Activated CD4-positive, alpha-beta T cell treated with anti-CD3 and anti-CD28 coated beads, Interleukin-2, amount 50 U/mL, for 48 hours (primary cell): ENCODE results near the gene C2orf49.

ENCODE experiments used
- DNase-seq, 2 experiments: peaks; one replicate each; pipeline ENCODE4 v3.0.0-alpha.2; 2020

The C2orf49 gene

DNA sequence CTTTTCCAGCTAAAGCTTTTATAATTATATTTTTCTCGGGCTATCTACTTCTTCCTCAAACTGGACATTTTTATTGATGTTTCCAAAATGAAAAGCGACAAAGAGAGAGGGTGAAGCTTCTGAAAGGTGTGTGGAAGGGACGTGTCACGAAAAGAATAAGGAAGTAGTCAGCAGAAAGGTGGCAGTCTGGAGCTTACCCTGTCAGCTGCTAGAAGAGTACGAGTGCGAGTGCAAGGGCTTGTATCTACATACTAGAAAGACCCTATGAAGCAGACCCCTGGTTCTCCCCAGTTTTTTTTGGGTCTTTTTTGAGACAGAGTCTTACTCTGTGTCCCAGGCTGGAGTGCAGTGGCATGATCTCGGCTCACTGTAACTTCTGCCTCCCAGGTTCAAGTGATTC is 46.9 kb downstream of the C2orf49 start:
- DNase-seq, result no peak

DNA sequence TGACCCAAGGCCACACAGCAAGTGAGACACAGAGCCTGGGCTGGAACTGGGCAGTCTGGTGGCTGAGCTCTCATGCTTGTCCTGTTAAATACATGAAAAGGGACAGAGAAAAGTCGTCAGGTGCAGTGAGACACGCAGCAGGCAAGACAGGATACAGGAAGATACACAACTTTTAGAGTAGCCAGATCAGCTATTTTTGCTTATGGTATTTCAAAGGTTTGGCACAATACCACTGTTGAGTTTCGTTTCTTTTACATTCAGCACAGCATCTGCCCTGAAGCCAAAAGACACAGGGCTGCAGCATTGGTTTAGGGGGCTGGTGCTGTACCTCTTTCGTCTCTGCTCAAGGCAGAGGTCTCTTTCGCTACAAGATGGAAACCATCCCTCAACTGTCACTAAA is 47.5 kb downstream of the C2orf49 start:
- no peak for DNase-seq

DNA sequence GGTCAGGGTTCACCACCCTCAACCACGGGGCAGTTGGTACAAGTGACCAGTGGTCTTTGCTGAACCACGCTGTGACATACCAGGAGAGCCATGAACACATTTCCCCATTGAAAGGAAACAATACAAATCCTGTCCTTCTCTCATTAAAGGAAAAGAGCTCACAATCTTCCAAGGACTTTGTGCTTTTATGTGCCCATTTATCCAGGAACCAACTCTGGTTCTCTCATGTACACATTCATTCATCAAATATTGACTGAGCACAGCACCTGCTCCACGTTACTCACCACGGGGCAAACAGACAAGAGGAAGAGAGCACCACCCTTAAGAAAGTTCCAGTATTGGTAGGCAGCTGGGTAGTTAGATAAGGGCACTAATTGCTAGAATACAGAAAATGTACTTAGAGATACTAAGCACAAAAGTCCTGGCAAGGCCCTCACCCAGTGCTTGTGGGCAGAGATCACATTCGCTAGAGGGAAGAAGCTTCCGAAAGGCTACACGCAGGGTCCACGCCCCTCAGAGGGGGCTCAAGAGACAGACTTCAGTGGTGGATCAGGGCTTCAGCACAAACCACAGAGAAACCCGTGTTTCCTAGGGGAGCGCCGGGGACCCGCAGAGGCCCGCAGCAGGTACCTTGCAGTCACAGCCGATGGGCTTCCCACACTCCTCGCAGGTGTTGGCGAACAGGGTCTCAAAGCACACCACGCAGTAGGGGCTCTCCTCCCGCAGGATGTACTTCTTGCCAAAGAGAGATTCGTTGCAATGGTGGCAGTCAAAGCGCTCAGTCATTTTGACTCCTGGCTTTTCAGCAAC is 48.6 kb downstream of the C2orf49 start:
- DNase-seq, result no peak

DNA sequence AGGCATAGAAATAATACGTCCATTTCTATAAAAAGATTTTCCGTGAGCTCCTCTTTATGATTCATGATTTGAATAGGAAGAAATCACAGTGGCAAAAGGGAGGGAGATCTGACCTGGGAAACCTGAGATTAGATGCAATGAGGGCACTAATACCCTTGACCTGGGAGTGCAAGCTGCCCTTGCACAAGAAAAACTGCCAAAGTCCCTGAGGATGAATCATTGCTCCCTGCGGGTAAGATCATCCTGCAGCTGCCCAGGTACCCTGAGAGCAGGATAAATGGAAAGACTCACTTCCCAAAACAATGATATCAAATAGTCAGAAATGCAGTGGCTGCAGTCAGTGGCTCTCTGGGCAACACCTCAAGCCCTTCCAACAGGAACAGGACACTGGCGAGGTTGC is 49.9 kb downstream of the C2orf49 start:
- no peak for DNase-seq

DNA sequence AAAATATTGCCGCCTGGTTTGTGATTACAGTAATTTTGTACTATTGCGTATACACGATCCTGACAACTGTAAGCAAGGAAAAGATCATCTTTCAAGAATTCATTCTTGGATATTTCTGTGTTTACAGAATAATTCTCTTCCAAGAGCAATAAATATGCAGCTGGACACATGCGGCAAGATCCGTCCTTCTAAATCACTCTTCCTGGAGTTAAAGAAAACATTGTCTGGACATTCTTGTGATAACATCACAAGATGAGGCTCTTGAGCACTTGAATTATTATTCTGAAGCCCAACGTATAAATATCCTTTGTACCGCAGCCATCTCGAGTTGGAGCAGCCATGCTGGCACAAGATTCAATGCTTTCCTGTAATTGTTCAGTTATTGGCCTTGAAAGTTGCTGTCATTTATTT is 51.6 kb downstream of the C2orf49 start:
- no peak for DNase-seq

DNA sequence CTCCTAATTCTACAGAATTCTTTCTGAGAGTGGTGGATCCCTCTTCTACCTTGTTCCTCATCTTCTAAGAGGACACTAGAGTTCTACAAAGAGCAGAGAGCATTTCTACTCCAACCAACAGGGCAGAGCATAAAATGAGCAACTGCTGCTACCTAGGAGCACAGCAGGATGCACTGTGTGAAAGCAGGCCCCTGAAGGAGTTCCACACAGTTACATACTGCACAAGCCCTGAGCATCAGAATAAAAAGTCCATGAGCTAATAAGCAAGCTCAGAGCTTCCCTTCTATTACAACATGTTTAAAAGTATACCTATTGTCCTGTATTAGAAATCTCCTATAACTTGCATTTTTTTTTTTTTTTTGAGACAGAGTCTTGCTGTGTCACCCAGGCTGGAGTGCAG is 53.1 kb downstream of the C2orf49 start:
- DNase-seq, result no peak

DNA sequence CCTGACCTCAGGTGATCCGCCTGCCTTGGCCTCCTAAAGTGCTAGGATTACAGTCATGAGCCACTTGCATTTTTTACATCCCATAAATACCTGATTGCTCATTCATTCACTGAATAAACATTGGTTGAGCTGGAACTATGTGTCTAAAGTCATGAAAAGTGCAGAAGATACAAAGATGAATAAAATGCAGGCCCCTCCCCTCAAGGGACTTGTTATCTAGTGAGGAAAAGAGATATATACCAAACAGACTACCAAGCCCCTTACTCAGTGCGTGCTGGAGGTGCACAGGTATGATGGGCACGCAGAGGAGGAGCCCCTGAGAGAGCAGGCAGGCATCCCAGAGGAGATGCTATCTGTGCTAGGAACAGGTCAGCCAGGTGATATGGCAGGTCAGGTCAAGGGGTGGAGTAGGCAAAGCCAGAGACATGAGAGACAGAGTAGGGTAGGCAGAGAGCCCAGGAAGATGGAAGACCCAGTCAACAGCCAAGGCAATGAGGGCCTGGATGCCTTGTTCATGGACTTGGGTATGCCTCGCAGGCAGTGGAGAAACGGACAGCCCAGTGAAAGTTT is 53.8 kb downstream of the C2orf49 start:
- no peak for DNase-seq

DNA sequence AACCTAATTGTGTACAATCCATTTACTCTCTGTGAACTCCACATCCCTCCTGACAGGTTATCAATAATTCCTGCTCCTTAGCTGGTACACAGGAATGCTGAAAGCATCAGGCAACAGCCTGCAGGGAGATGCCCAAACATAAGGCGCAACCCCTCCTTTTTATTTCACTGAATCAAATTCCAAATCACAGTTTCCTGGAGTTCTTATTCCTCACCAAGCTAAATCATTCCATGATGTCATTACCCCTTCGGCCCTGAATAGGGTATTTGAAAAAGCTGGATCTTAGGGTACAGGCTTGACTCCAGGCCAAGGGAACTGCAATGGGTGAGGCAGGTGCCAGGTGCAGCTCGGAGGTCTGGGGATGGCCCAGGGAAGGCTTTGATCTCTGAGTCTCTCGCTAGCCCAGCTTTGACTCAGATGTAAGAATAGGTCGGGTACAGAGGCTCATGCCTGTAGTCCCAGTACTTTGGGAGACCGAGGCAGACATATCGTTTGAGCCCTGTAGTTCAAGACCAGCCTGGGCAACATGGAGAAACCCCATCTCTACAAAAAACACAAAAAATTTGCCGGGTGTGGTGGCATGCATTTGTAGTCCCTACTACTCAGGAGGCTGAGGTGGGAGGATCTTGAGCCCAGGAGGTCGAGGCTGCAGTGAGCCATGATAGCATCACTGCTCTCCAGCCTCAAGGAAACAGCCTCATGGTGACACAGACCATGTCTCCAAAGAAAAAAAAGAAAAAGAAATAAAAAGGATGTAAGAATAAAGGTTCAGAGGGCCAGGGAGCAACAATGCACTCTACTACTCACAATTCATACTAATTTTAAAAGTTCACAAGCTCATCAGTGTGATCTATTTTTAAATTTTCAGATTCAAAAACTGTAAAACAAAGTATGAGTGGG is 54.7 kb downstream of the C2orf49 start:
- DNase-seq, result no peak

DNA sequence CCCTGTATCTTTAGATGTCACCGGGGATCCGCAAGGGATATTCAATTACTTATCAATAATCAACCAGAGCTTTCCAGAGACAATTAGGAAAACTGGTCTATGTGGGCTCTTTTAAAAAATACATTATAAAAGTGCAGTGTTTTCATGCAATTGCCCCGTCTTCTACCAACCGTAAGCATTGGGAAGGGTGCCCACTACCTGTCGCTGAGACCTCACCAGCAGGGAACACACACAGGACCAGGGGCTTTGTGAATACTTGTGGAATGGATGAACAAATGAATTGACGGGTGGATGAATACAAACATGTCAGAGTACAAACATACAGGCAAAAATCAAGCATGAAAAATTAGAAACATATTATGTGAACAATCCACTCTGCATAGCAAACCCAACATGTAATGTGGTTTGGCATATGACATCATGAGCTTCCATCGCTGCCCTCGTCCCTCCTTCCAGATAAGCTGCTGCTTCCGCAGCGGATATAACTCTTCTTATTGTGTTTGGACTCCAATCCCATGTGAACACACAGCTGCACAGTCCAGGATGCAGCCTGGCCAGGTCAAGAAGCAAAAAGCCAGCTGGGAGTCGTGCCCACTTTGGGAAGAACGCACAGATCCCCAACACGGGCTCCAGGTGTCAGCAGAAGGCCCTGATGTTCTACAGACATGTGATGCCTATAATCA is 56.2 kb downstream of the C2orf49 start:
- no peak for DNase-seq

DNA sequence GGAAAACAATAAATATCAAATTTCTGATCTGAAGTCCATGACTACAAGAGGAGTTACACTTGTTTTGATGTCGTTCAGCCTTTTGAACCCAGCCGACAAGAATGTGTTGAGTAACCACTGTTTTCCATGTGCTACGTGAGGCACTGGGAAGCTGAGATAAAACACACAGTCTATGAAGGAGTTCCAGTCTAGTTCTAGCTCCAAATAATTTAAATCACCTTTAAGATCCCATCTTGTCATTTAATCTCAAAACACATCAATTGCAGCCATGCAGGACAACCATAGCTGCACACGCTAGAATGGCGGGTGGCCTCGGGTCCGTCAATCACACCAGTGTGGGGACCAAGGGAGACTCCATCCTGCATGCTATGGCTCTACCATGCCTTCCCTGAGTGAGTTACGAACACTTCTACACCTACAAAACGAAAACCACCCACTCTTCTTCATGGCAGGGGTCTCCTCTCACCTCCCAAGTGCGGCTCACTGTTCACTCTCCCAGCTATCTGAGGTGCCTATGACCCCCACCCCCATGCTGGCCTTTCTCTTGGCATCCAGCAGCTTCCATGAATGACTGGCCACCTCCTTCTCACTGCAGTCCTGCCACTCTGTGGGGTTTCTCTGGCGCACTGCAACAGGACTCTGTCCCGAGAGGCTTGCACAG is 57.7 kb downstream of the C2orf49 start:
- no peak for DNase-seq

DNA sequence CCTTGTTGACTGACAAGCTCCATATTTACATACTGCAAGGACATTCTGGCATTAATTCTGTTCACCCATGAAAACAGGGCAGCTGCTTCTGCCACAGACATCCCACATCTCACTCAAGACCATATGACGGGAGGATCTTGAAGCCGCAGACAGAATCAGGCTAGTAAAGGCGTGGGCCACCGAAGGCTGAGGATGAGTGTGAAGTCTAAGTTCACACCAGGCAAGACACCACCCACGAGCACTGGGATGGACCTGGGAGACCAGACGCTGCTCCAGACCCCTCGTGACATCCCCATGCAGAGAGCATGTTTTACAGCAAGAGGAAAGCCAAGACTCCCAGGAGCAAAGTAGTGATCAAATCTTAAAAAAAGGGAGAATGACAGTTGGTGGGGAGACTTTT is 58.4 kb downstream of the C2orf49 start:
- DNase-seq, result no peak

DNA sequence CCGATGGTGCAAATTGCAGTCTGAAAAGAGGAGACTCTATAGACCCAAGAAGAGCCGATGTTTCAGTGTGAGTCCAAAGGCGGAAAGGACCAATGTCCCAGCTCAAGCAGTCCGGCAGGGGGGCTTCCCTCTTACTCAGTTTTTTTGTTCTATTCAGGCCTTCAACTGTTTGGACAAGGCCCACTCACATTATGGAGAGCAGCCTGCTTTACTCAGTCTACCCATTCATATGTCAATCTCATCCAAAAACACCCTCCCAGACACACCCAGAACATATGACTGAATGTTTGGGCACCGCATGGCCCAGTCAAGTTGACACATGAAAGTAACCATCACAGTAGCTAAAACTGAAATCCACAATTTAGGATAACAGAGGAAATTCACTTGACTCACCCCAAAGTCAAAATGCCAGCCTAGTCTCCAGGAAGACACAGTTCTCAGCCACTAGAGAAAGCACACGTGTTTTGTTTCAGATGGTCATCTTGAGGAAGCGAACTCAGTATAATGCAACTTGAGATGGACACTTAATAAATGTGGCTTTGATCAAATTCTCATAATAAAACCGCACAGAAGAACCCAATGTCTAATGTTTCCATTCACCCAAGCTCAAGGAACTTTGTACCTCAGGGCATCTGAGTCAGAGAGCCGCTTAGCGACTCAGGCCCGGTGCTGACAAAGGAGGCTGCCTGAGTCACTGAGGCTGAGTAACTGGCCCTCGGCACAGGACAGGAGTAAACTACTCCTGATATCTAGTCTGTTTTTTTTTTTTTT is 59.1 kb downstream of the C2orf49 start:
- DNase-seq, result peak; percentile 55 to 61

DNA sequence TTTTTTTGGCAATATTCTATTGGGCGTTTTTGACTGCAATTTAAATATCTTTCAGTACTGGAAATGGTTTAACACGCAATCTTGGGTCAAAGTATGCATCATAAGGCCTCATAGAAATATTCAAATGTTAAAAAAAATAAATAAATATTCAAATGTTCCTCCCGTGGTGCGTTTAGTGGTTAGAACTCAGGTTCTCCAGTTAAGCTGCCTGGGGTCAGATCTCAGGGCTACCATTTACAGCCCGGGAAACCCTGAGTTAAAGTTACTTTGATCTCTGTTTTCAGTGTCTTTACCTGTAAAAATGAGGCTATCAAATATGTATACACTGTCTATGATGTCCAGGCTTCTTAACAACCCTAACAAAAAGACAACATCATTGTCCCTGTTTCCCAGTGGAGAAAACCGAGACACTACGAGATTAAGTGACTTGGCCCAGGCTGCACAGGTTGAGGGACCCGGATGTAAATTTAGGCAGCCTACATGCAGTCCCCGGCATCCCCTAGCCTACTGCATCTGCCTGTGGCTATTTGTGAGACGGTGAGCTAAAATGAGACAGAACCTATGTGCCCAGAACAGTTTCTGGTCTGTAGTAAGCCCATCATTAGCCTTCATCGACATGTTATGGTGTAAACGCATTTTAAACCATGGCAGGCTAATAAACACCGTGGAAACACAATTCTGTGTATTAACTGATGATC is 59.8 kb downstream of the C2orf49 start:
- DNase-seq, result no peak

DNA sequence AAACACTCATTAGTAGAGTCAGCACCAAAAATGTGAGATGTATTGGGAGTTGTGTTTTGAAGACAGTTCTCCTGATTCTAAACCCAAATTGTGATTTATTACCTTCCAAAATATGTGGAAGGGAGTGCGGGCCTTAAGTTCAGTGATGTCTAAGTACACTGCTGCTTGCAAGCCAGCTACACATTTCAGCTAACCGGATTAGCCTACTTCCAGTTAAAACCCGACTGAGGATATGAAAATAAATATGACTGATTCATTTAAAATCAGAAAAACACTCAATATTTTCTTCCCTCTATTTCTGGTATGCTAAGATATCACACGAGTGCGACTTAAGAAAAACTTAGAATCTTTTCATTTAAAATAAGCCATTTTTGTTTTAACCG is 60.6 kb downstream of the C2orf49 start:
- DNase-seq, result no peak

DNA sequence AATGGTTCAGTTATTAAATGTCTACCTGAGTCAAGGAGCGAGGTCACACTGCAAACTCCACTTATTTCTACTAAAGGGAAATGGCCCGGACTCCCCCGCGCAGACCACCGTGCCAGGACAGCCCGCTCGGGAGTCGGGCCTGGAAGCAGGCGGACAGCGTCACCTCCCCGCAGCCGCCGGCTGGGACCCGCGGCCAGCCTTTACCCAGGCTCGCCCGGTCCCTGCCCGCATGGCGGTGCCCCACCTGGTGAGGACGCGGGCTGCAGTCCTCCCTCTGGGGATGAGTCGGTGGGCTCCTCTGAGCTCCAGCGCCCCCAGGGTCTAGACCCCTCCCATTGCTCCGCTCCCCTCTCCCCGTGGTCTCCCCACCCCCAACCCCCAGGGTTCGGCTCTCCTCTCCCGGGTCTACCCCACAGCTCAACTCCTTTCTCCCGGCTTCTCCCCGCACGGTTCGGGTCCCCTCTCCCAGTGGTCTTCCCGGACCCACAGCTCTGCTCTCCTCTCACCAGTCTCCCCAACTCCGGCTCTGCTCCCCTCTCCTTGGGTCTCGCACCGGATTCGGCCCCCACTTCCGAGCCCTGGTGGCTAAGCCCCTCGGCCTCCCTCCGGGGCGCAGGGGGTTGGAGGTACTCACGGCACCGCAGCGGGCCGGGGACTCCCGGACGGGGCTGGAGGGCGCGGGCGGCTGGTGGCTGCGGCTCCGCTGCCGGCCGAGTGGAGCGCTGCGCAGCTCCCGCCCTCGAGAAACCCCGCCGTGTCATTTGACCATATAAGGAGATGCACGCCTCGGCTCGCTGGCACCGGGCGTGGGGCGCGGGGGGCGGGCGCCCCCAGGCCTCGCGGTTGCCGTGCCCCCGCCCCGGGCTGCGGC is 61.2 kb downstream of the C2orf49 start, which contains the start of gene FHL2:
TSS of gene FHL2 (minus strand) at position 716 of the 871 bp plus-strand sequence. CDS start 12,535 bp downstream, outside the sequence.
- peak; percentile 68 to 73 for DNase-seq
